Stimulated activated CD4-positive, alpha-beta T cell treated with anti-CD3 and anti-CD28 coated beads, Interleukin-4, amount 100 ng/mL, for 24 hours (primary cell): Measurements from ENCODE around the gene OSGIN1.
A peak's percentile ranks its signal among the peaks of the same experiment; 100 is the strongest.

ENCODE experiments used
- DNase-seq: peaks from one replicate; pipeline ENCODE4 v3.0.0-alpha.2; 2020

The OSGIN1 gene

GRCh38 chr16:84007520-84007919 lies 54.5 kb downstream of the OSGIN1 start:
- no peak for DNase-seq

- DNase-seq, result no peak
Measured at GRCh38 chr16:84007965-84008364, 54.9 kb downstream of the OSGIN1 start.

GRCh38 chr16:84009282-84009681 lies 56.2 kb downstream of the OSGIN1 start:
- DNase-seq, result no peak

DNA sequence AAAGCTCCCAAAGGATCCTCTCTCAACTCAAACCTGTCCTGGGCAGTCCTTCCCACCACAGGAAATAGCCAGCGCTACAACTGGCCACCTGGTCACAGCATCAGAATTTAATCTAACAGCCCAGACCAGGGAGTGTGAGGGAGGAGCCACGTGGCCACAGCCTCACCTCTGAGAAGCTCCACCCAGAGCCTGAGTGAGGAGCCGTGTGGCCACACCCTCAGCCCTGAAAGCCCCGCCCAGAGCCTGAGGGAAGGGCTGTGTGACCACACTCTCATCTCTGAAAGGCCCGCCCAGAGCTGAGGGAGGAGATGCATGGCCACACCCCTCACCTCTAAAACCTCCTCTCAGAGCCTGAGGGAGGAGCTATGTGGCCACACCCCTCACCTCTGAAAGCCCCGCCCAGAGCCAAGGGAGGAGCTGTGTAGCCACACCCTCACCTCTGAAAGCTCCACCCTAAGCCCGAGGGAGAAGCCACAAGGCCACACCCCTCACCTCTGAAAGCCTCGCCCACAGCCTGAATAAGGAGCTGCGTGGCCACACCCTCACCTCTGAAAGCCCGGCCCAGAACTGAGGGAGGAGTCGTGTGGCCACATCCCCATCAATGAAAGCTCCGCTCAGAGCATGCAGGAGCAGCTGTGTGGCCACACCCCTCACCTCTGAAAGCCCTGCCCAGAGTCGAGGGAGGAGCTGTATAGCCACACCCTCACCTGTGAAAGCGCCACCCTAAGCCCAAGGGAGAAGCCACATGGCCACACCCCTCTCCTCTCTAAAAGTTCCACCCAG lies 60.9 kb downstream of the OSGIN1 start:
- peak; percentile 39 for DNase-seq

DNA sequence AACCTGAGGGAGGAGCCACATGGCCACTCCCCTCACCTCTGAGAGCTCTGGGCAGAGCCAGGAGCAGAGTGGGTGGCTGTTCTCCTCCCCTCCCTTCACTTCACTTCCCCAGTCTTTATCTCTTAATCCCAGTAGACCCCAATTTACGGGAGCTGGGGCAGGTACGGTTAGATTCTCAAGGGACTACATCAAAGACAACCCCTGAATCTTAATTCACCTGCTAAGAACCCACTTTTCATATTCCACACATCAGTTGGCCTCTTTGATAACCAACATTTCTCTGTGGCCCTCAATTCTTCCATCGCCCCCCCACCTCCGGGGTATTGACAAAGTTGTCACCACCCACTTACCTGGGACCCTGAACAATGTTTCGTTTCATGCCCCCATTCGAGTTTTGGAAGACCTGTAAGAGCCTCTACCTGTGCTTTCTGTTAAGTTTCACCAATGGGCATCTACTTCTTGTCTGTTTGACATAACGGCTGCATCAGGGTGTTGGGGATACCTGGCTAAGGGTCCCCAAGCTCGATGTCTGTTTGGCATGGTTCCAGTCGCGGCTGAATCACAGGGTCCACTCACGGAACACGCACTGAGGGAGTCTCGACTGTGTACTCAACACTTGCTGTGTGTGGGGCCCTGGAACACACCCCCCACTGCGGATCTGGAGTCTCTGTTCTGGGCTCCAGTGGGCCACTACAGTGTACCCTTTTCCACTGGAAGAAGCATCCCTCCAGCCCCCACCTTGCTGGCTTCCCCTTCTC lies 61.7 kb downstream of the OSGIN1 start:
- no peak for DNase-seq

DNA sequence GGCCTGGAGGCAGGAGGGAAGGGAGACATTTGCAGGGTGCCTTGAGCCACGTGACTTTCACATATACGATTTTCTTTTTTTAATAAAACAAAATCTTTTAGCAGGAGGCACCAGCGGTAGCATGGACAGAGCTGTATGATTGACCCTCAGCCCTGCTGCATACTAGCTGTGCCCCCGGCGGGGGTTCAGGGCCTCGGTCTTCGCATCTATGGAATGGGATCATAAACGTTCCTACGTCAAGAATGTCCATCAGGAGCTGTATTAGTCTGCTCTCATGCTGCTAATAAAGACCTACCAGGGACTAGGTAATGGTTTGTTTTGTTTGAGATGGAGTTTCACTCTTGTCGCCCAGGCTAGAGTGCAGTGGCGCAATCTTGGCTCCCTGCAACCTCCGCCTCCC lies 62.4 kb downstream of the OSGIN1 start:
- DNase-seq, result no peak
